ENCODE measurements around the gene ARPC2. TPM values are rescaled to one million over a fixed set of nuclear protein-coding genes. Genes with fewer than 3 reads are reported as not detected.

The ARPC2 gene
- total RNA-seq, 4 donors from 2014 or later = 275 to 314 (median 287) TPM

DNA sequence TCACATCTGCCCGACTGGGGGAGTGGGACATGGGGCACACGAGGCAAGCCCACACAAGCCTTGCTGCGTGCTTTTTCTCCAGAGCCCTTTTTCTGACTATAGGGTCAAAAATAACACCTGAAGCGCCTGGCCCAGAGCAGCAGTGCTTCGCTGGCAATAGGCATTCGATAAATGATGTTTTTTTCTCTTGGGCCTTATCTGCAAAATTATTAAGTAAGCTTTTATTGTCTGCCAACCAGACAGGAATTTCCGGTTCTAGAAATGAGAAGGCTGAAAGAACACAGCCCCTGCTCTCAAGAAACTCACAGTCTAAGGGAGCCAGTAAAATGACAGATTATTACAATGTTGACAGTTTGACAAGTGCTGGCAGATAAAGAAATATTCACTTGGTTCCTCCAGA, 78.0 kb downstream of the ARPC2 start:
- 54 to 96% methylated on average over 4 to 7 of the region's 7 CpGs for WGBS, 2 donors (ENCODE audit: low coverage in 1 of 2)
- peaks cover 4 to 49% (median 17%) of the 10 kb centered on the region in 3 donors for H3K4me1 ChIP-seq
- H3K36me3 ChIP-seq = no peaks in the 10 kb centered on the region
- ATAC-seq = no peak
- no peak overlapping the region for H3K27ac ChIP-seq
- no peak overlapping the region for H3K4me3 ChIP-seq
- H3K9me3 ChIP-seq = no peaks in the 10 kb centered on the region
- TF ChIP-seq EP300 (IDR thresholded peaks at IDR 0.05) = no peak
- no peak for TF ChIP-seq POLR2A (IDR thresholded peaks at IDR 0.05)
- TF ChIP-seq, protein P1, sequence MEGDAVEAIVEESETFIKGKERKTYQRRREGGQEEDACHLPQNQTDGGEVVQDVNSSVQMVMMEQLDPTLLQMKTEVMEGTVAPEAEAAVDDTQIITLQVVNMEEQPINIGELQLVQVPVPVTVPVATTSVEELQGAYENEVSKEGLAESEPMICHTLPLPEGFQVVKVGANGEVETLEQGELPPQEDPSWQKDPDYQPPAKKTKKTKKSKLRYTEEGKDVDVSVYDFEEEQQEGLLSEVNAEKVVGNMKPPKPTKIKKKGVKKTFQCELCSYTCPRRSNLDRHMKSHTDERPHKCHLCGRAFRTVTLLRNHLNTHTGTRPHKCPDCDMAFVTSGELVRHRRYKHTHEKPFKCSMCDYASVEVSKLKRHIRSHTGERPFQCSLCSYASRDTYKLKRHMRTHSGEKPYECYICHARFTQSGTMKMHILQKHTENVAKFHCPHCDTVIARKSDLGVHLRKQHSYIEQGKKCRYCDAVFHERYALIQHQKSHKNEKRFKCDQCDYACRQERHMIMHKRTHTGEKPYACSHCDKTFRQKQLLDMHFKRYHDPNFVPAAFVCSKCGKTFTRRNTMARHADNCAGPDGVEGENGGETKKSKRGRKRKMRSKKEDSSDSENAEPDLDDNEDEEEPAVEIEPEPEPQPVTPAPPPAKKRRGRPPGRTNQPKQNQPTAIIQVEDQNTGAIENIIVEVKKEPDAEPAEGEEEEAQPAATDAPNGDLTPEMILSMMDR (IDR thresholded peaks at IDR 0.05) = no peak
- no peak for TF ChIP-seq POLR2AphosphoS5 (IDR thresholded peaks at IDR 0.05)
- no peaks in the 10 kb centered on the region for H3K27me3 ChIP-seq

DNA sequence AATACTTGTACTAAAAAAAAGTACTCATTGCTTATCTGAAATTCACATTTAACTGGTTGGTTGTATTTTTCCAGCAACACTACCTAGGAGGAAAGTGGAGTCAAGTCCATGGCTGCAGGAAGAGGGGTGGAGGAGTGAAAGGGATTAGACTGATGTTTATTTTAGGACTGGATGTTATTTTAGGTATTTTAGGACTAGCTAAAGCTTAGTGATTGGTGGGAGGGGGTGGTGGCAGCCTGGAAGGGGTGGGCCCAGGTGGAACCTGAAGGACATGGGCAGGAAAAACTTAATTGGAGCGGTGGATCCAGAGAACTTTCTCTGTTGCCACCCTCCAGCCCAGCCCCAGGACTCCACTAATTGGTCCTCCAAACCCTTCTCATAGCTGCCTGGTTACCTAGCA, 79.2 kb downstream of the ARPC2 start:
- Histone ChIP-seq H3K4me3 (no peak overlapping the region), H3K4me1 (peaks cover 0 to 40% (median 6%) of the 10 kb centered on the region in 3 donors), H3K36me3 (no peaks in the 10 kb centered on the region), H3K27ac (no peak overlapping the region), H3K9me3 (no peaks in the 10 kb centered on the region), H3K27me3 (no peaks in the 10 kb centered on the region)
- no peak for ATAC-seq
- TF ChIP-seq POLR2AphosphoS5 (IDR thresholded peaks at IDR 0.05) (no peak), POLR2A (IDR thresholded peaks at IDR 0.05) (no peak), EP300 (IDR thresholded peaks at IDR 0.05) (no peak)
- TF ChIP-seq, protein P1 (IDR thresholded peaks at IDR 0.05) = no peak
- WGBS, 2 donors (ENCODE audit: low coverage in 1 of 2) = 88 to 100% methylated on average over 1 of the region's 1 CpG

DNA sequence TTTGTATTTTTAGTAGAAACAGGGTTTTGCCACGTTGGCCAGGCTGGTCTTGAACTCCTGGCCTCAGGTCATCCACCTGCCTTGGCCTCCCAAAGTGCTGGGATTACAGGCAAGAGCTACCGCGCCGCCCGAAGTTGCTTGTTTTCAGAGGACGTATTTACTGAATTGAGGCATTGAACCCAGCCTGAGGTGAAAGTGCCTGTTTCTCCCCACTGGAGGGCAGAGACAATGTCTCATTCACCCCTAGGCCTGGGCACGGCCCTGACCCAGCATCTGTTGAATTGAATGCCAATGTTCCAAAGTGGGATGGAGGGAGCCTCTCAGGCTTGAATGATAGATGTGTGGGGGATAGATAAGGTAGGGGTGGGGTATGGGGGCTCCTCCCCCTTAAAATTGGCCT, 79.9 kb downstream of the ARPC2 start:
- 47% methylated on average over 2 of the region's 7 CpGs; no CpG with 5 or more reads in 1 of the 2 donors for WGBS, 2 donors (ENCODE audit: low coverage in 1 of 2)
- Histone ChIP-seq H3K9me3 (no peaks in the 10 kb centered on the region), H3K4me3 (no peak overlapping the region), H3K27ac (no peak overlapping the region), H3K27me3 (no peaks in the 10 kb centered on the region), H3K4me1 (peaks cover 0 to 39% (median 5%) of the 10 kb centered on the region in 3 donors), H3K36me3 (no peaks in the 10 kb centered on the region)
- no peak for ATAC-seq
- TF ChIP-seq POLR2A (IDR thresholded peaks at IDR 0.05) = no peak
- no peak for TF ChIP-seq EP300 (IDR thresholded peaks at IDR 0.05)
- TF ChIP-seq, protein P1 (IDR thresholded peaks at IDR 0.05) = no peak
- no peak for TF ChIP-seq POLR2AphosphoS5 (IDR thresholded peaks at IDR 0.05)

DNA sequence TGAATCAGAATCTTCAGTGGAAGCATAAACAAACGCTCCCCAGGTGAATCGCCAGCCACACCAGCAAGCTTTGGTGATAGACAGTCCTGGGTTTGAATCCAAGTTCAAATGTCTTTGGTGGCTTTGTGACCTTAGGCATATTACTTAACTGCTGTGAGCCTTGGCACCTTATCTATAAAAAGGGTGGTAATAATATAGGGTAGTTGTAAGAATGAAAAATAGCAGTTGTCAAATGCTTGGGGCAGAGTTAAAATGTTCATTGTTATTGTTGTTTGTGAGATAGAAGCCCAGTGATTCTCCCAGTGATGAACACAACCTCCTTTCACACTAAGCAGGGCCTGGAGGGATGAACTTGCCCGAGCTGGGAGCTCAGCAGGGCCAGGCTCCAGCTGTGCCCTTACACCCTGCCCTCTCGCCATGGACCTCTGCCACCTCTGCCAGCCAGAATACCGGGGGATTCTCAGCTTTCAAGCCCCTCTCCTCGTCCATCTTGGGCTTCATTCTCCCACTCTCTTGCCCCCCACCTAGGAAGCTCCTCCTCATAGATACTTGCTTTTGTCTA, 81.4 kb downstream of the ARPC2 start:
- no peak overlapping the region for H3K4me3 ChIP-seq
- no peak overlapping the region for H3K27ac ChIP-seq
- H3K27me3 ChIP-seq = no peaks in the 10 kb centered on the region
- H3K4me1 ChIP-seq = peaks cover 0 to 29% (median 0%) of the 10 kb centered on the region in 3 donors
- 78% methylated on average over 6 of the region's 6 CpGs; no CpG with 5 or more reads in 1 of the 2 donors for WGBS, 2 donors (ENCODE audit: low coverage in 1 of 2)
- TF ChIP-seq POLR2A (IDR thresholded peaks at IDR 0.05) = no peak
- TF ChIP-seq, protein P1 (IDR thresholded peaks at IDR 0.05) = no peak
- no peak for TF ChIP-seq POLR2AphosphoS5 (IDR thresholded peaks at IDR 0.05)
- TF ChIP-seq EP300 (IDR thresholded peaks at IDR 0.05) = no peak
- ATAC-seq = no peak
- no peaks in the 10 kb centered on the region for H3K36me3 ChIP-seq
- no peaks in the 10 kb centered on the region for H3K9me3 ChIP-seq

DNA sequence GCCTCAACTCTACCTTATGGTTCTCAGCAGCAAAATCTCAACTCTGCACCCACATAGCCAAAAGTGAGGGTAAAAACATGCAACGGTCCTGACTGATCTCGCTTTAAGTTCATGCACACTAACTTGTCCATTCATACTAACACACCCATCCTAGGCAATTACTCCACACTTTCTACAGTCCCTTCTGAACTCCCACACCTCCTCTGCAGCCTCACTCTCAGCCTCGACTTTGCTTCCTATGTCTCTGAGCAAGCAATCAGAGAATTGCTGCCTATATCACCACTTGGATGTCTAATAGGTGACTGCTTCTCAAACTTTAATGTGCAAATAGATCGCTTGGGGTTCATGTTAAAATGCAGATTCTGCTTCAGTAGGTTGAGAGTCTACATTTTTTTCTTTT, 83.2 kb downstream of the ARPC2 start:
- WGBS, 2 donors (ENCODE audit: low coverage in 1 of 2) = 77 to 81% methylated on average over 4 of the region's 4 CpGs
- H3K4me1 ChIP-seq = peaks cover 0 to 17% (median 0%) of the 10 kb centered on the region in 3 donors
- no peak overlapping the region for H3K4me3 ChIP-seq
- no peak for ATAC-seq
- H3K27ac ChIP-seq = no peak overlapping the region
- no peaks in the 10 kb centered on the region for H3K27me3 ChIP-seq
- no peaks in the 10 kb centered on the region for H3K36me3 ChIP-seq
- TF ChIP-seq, protein P1 (IDR thresholded peaks at IDR 0.05) = no peak
- TF ChIP-seq POLR2A (IDR thresholded peaks at IDR 0.05) (no peak), POLR2AphosphoS5 (IDR thresholded peaks at IDR 0.05) (no peak), EP300 (IDR thresholded peaks at IDR 0.05) (no peak)
- no peaks in the 10 kb centered on the region for H3K9me3 ChIP-seq

Measured in gastroesophageal sphincter (tissue), 4 donors.